GM10847 (cell line): ENCODE measurements around the gene PITPNC1.

Experiments
- POLR2A ChIP-seq: IDR thresholded peaks from 2 replicates; pipeline ENCODE4 v1.6.1; 2011; ENCODE audit not compliant: insufficient read length; ENCODE audit errors: extremely low read depth

The PITPNC1 gene

GRCh38 chr17:67582673-67583081 lies 205.6 kb downstream of the PITPNC1 start:
- TF ChIP-seq POLR2A, result no peak

GRCh38 chr17:67585077-67585602 lies 208.1 kb downstream of the PITPNC1 start:
- no peak for TF ChIP-seq POLR2A

- no peak for TF ChIP-seq POLR2A
Observed at GRCh38 chr17:67588326-67588725, 211.2 kb downstream of the PITPNC1 start.

GRCh38 chr17:67594115-67594880 lies 217.2 kb downstream of the PITPNC1 start:
- no peak for TF ChIP-seq POLR2A

- no peak for TF ChIP-seq POLR2A
Observed at GRCh38 chr17:67600408-67600807, 223.3 kb downstream of the PITPNC1 start.

GRCh38 chr17:67601897-67602296 lies 224.8 kb downstream of the PITPNC1 start:
- TF ChIP-seq POLR2A, result no peak

- TF ChIP-seq POLR2A, result no peak
Observed at GRCh38 chr17:67602444-67602843, 225.4 kb downstream of the PITPNC1 start.

- no peak for TF ChIP-seq POLR2A
Observed at GRCh38 chr17:67602974-67603373, 225.9 kb downstream of the PITPNC1 start.

- TF ChIP-seq POLR2A, result no peak
Observed at GRCh38 chr17:67605256-67605912, 228.3 kb downstream of the PITPNC1 start.

- TF ChIP-seq POLR2A, result no peak
Observed at GRCh38 chr17:67606471-67606870, 229.4 kb downstream of the PITPNC1 start.

- no peak for TF ChIP-seq POLR2A
Observed at GRCh38 chr17:67606896-67607604, 230.0 kb downstream of the PITPNC1 start.

GRCh38 chr17:67610061-67610460 lies 233.0 kb downstream of the PITPNC1 start:
- TF ChIP-seq POLR2A, result no peak

GRCh38 chr17:67613961-67614360 lies 236.9 kb downstream of the PITPNC1 start:
- TF ChIP-seq POLR2A, result no peak

GRCh38 chr17:67615011-67615561 lies 238.0 kb downstream of the PITPNC1 start:
- TF ChIP-seq POLR2A, result no peak

GRCh38 chr17:67615736-67616135 lies 238.7 kb downstream of the PITPNC1 start:
- TF ChIP-seq POLR2A, result no peak

GRCh38 chr17:67617304-67617899 lies 240.3 kb downstream of the PITPNC1 start:
- no peak for TF ChIP-seq POLR2A

- TF ChIP-seq POLR2A, result no peak
Observed at GRCh38 chr17:67619555-67619954, 242.5 kb downstream of the PITPNC1 start.
